ENCODE results near the gene PCSK5.
"Not testable (repeated sequence)": the region's sequence is repeated elsewhere in the genome, so short reads cannot be mapped to it uniquely, and the experiment has no call there.

PCSK5 gene

GRCh38 chr9:76357555-76357954, 467.1 kb downstream of the PCSK5 start:
- no peak for DNase-seq (ENCODE audit: low read depth in 2 of 2)

GRCh38 chr9:76358628-76359280, 468.3 kb downstream of the PCSK5 start:
- DNase-seq (ENCODE audit: low read depth in 2 of 2), result no peak

- no peak for DNase-seq (ENCODE audit: low read depth in 2 of 2)
Measured at GRCh38 chr9:76359365-76359764, 468.9 kb downstream of the PCSK5 start.

GRCh38 chr9:76359766-76360165, 469.3 kb downstream of the PCSK5 start:
- no peak for DNase-seq (ENCODE audit: low read depth in 2 of 2)

- not testable (repeated sequence) for DNase-seq (ENCODE audit: low read depth in 2 of 2)
Measured at GRCh38 chr9:76362332-76363031, 472.0 kb downstream of the PCSK5 start.

GRCh38 chr9:76363032-76363395, 472.5 kb downstream of the PCSK5 start:
- no peak for DNase-seq (ENCODE audit: low read depth in 2 of 2)

- DNase-seq (ENCODE audit: low read depth in 2 of 2), result no peak
Measured at GRCh38 chr9:76365028-76365427, 474.6 kb downstream of the PCSK5 start.

- no peak for DNase-seq (ENCODE audit: low read depth in 2 of 2)
Measured at GRCh38 chr9:76366275-76366674, 475.8 kb downstream of the PCSK5 start.

GRCh38 chr9:76369583-76369982, 479.1 kb downstream of the PCSK5 start:
- DNase-seq (ENCODE audit: low read depth in 2 of 2), result no peak

GRCh38 chr9:76370396-76371023, 480.0 kb downstream of the PCSK5 start:
- no peak for DNase-seq (ENCODE audit: low read depth in 2 of 2)

GRCh38 chr9:76371901-76372300, 481.4 kb downstream of the PCSK5 start:
- DNase-seq (ENCODE audit: low read depth in 2 of 2), result no peak

GRCh38 chr9:76372336-76372735, 481.9 kb downstream of the PCSK5 start:
- no peak for DNase-seq (ENCODE audit: low read depth in 2 of 2)

GRCh38 chr9:76373173-76373783, 482.8 kb downstream of the PCSK5 start:
- no peak for DNase-seq (ENCODE audit: low read depth in 2 of 2)

GRCh38 chr9:76373784-76374474, 483.5 kb downstream of the PCSK5 start:
- DNase-seq (ENCODE audit: low read depth in 2 of 2), result no peak

GRCh38 chr9:76374783-76375559, 484.5 kb downstream of the PCSK5 start:
- no peak for DNase-seq (ENCODE audit: low read depth in 2 of 2)

GRCh38 chr9:76377791-76378190, 487.3 kb downstream of the PCSK5 start:
- no peak for DNase-seq (ENCODE audit: low read depth in 2 of 2)

- no peak for DNase-seq (ENCODE audit: low read depth in 2 of 2)
Measured at GRCh38 chr9:76378367-76379073, 488.0 kb downstream of the PCSK5 start.

- no peak for DNase-seq (ENCODE audit: low read depth in 2 of 2)
Measured at GRCh38 chr9:76379494-76379893, 489.0 kb downstream of the PCSK5 start.

- no peak for DNase-seq (ENCODE audit: low read depth in 2 of 2)
Measured at GRCh38 chr9:76390656-76391055, 500.2 kb downstream of the PCSK5 start.

GRCh38 chr9:76394195-76394959, 503.9 kb downstream of the PCSK5 start, which contains the start of gene RFK:
Gene RFK, minus strand, starts transcription at chr9:76394426. Its CDS starts 255 bp downstream, at chr9:76394171.
- peak; percentile 78 to 95 for DNase-seq (ENCODE audit: low read depth in 2 of 2)
